Adrenal gland (tissue), 12 donors: Measurements from ENCODE around the gene PTPN1. TPM values are rescaled to one million over a fixed set of nuclear protein-coding genes. Genes with fewer than 3 reads are reported as not detected.

Source experiments
- DNase-seq, 7 donors: peaks; one replicate each; pipeline ENCODE4 v3.0.0-alpha.2; 2019 to 2020
- H3K27ac ChIP-seq, 5 donors: fragments of 200-600 bp; sonication (generic) in 4 of 5; 1 replicate in 3 of 5; 2 replicates in 2 of 5; pipeline versions ENCODE4 v1.5.1 to v1.8.0; 2016 to 2020; ENCODE audit warnings: mild to moderate bottlenecking in 1 of 5
- H3K27me3 ChIP-seq: fragments of 200-600 bp; 2 replicates; pipeline ENCODE4 v1.8.0; 2021
- H3K36me3 ChIP-seq, 2 donors: fragments of 200-600 bp; replicated peaks in 1 of 2; 1 replicate in 1 of 2; 2 replicates in 1 of 2; pipeline versions ENCODE4 v1.5.1 to v1.8.0; 2018 to 2022
- H3K4me1 ChIP-seq, 2 donors: fragments of 200-600 bp; replicated peaks in 1 of 2; 1 replicate in 1 of 2; 2 replicates in 1 of 2; pipeline versions ENCODE4 v1.5.1 to v1.8.0; 2018 to 2021
- H3K4me3 ChIP-seq, 4 donors: fragments of 200-600 bp; sonication (generic) in 3 of 4; one replicate each; pipeline ENCODE4 v1.5.1; 2016 to 2018
- H3K9me3 ChIP-seq, 3 donors: fragments of 200-600 bp; sonication (generic) in 1 of 3; replicated peaks in 1 of 3; 1 replicate in 2 of 3; 2 replicates in 1 of 3; pipeline versions ENCODE4 v1.5.1 to v1.8.0; 2016 to 2021
- CTCF ChIP-seq, 6 experiments: fragments of 450-650 bp in 4 of 6; fragments of 200-600 bp in 2 of 6; sonication (generic) in 1 of 6; IDR thresholded peaks; 1 replicate in 5 of 6; 2 replicates in 1 of 6; pipeline versions ENCODE4 v1.5.1 to v1.8.0; 2016 to 2021; ENCODE audit warnings: antibody characterized with exemption in 6 of 6, mild to moderate bottlenecking in 2 of 6, moderate library complexity in 1 of 6
- POLR2A ChIP-seq, 2 donors: fragments of 450-650 bp; IDR thresholded peaks; one replicate each; pipeline ENCODE4 v1.6.1; 2017; ENCODE audit warnings: antibody characterized with exemption in 2 of 2, mild to moderate bottlenecking in 2 of 2, moderate library complexity in 1 of 2
- WGBS, 4 donors: extraction: QIAGEN DNeasy Blood & Tissue Kit in 2 of 4; methylation state at CpG; one replicate each; pipeline versions ENCODE4 v1.1.5 to v1.1.7; 2013 to 2017; 5-methylcytosine and 5-hydroxymethylcytosine counted together
- intact Hi-C, 2 donors: fragments of 100-400 bp; cut with DNase I; formaldehyde crosslinking; loops; one replicate each; pipeline versions ENCODE4 v1.14.1 to v1.15.0; 2022 to 2023
- polyA plus RNA-seq, 3 donors: library from polyadenylated mRNA; stranded (reverse); fragments of 200-250 nt in 2 of 3; fragments of 350-450 nt in 1 of 3; fragmentation: Illumina TruSeq in 1 of 3; extraction: RNeasy Lipid Tissue Mini Kit (QIAGEN cat#74804) in 1 of 3; gene quantifications; one replicate each; pipeline ENCODE4 v1.2.3, GENCODE V29; 2013 to 2014
- total RNA-seq, 9 donors: library from RNA; depleted of rRNA in 4 of 9; stranded (reverse); fragments of >200 nt in 4 of 9; fragments of 120-200 nt in 1 of 9; fragmentation: NEBNext Ultra II Directional in 1 of 9; extraction: Animal tissue kit (Norgen Biotek cat#: 25700) in 1 of 9; gene quantifications; one replicate each; pipeline versions ENCODE4 v1.1.0 to v1.2.4, GENCODE V29; 2013 to 2023
- donor health status: healthy with polysubstance abuse.
- donor health status: Bipolar disorder and iron deficiency.
- donor health status: DM: yes; HTN: yes; CAD: no.
- donor health status: DM: no; HTN: no; CAD: no.
- donor health status: DM: no; HTN: no; CAD: no.
- donor health status: DM: yes; HTN: yes; CAD: no.

Gene PTPN1
- total and polyA plus RNA-seq, 12 donors, result 17.0 to 49.2 (median 35.8) TPM

GRCh38 chr20:50516935-50517816, 7.0 kb downstream of the PTPN1 start:
- intact Hi-C loops, result loop anchor here in 1 of 2 donors (5.0 kb wide), 1 partner anchor 50 kb away; no protein-coding TSS in a partner anchor
- H3K4me1 ChIP-seq, result peaks cover 54 to 97% of the 10 kb centered on the region in 2 donors
- H3K36me3 ChIP-seq, result no peaks in the 10 kb centered on the region
- H3K27me3 ChIP-seq, result no peaks in the 10 kb centered on the region
- no peaks in the 10 kb centered on the region for H3K9me3 ChIP-seq
- TF ChIP-seq CTCF (IDR thresholded peaks at IDR 0.05), result no peak
- TF ChIP-seq POLR2A (IDR thresholded peaks at IDR 0.05), result no peak
- no peak overlapping the region for H3K4me3 ChIP-seq
- H3K27ac ChIP-seq, result peak overlapping the region in 2 of 5 donors; percentile 3 to 27
- no peak for DNase-seq
- 82 to 91% (median 86%) methylated on average over 7 of the region's 7 CpGs for WGBS, 4 donors

- H3K27ac ChIP-seq, result no peak overlapping the region
- no peak for TF ChIP-seq CTCF (IDR thresholded peaks at IDR 0.05)
- TF ChIP-seq POLR2A (IDR thresholded peaks at IDR 0.05), result no peak
- no peak overlapping the region for H3K4me3 ChIP-seq
- no peaks in the 10 kb centered on the region for H3K9me3 ChIP-seq
- no peaks in the 10 kb centered on the region for H3K36me3 ChIP-seq
- no peaks in the 10 kb centered on the region for H3K27me3 ChIP-seq
- intact Hi-C loops, result loop anchor here in 1 of 2 donors (5.0 kb wide), 1 partner anchor 50 kb away; no protein-coding TSS in a partner anchor
- 63 to 70% (median 67%) methylated on average over 3 of the region's 3 CpGs for WGBS, 4 donors
- H3K4me1 ChIP-seq, result peaks cover 51 to 96% of the 10 kb centered on the region in 2 donors
- no peak for DNase-seq
These were observed 7.6 kb downstream of the PTPN1 start for GRCh38 chr20:50517817-50518154.

GRCh38 chr20:50518270-50518721, 8.1 kb downstream of the PTPN1 start:
- H3K36me3 ChIP-seq, result no peaks in the 10 kb centered on the region
- H3K9me3 ChIP-seq, result no peaks in the 10 kb centered on the region
- TF ChIP-seq POLR2A (IDR thresholded peaks at IDR 0.05) (no peak), CTCF (IDR thresholded peaks at IDR 0.05) (no peak)
- peaks cover 46 to 91% of the 10 kb centered on the region in 2 donors for H3K4me1 ChIP-seq
- WGBS, 4 donors, result 63 to 73% (median 69%) methylated on average over 4 of the region's 4 CpGs
- intact Hi-C loops, result loop anchor here in 1 of 2 donors (5.0 kb wide), 1 partner anchor 49 kb away; no protein-coding TSS in a partner anchor
- DNase-seq, result no peak
- no peaks in the 10 kb centered on the region for H3K27me3 ChIP-seq
- H3K27ac ChIP-seq, result peak overlapping the region in 1 of 5 donors; percentile 19
- H3K4me3 ChIP-seq, result no peak overlapping the region

GRCh38 chr20:50519036-50519762, 9.0 kb downstream of the PTPN1 start:
- intact Hi-C loops, result loop anchor here in 1 of 2 donors (5.0 kb wide), 1 partner anchor 48 kb away; no protein-coding TSS in a partner anchor
- no peak overlapping the region for H3K4me3 ChIP-seq

More at GRCh38 chr20:50519036-50519762, 9.0 kb downstream of the PTPN1 start:
- WGBS, 4 donors, result 65 to 76% (median 72%) methylated on average over 5 of the region's 5 CpGs
- TF ChIP-seq CTCF (IDR thresholded peaks at IDR 0.05) (no peak), POLR2A (IDR thresholded peaks at IDR 0.05) (no peak)
- peaks cover 37 to 91% of the 10 kb centered on the region in 2 donors for H3K4me1 ChIP-seq
- H3K27me3 ChIP-seq, result no peaks in the 10 kb centered on the region
- H3K36me3 ChIP-seq, result no peaks in the 10 kb centered on the region
- H3K27ac ChIP-seq, result peak overlapping the region in 1 of 5 donors; percentile 19
- DNase-seq, result no peak
- no peaks in the 10 kb centered on the region for H3K9me3 ChIP-seq
